CD4-positive, alpha-beta T cell treated with Interleukin-6 at 100 ng/mL for 8 hours (primary cell): Measurements from ENCODE around the gene PCDHB10.
"Not testable (repeated sequence)": the region's sequence is repeated elsewhere in the genome, so short reads cannot be mapped to it uniquely, and the experiment has no call there.

Experiments
- DNase-seq: peaks from one replicate; pipeline ENCODE4 v3.0.0-alpha.2; 2020; ENCODE audit warnings: mixed read lengths, low spot score

PCDHB10 gene

GRCh38 chr5:141188682-141189081 lies 3.5 kb upstream of the PCDHB10 start:
- not testable (repeated sequence) for DNase-seq

GRCh38 chr5:141189131-141189530 lies 3.0 kb upstream of the PCDHB10 start:
- DNase-seq = not testable (repeated sequence)

- not testable (repeated sequence) for DNase-seq
These were observed 2.2 kb downstream of the PCDHB10 start for GRCh38 chr5:141194332-141194731.

GRCh38 chr5:141196363-141196762 lies 4.2 kb downstream of the PCDHB10 start:
- DNase-seq = no peak

GRCh38 chr5:141199359-141200235 lies 7.4 kb downstream of the PCDHB10 start, which contains the start of gene PCDHB11:
TSS of gene PCDHB11 (plus strand) at chr5:141199627. CDS start at chr5:141199775, 148 bp downstream.
- DNase-seq = no peak

- DNase-seq = not testable (repeated sequence)
These were observed 9.0 kb downstream of the PCDHB10 start for GRCh38 chr5:141201126-141201525.

- DNase-seq = not testable (repeated sequence)
These were observed 9.5 kb downstream of the PCDHB10 start for GRCh38 chr5:141201646-141202045.

GRCh38 chr5:141208478-141208877 lies 16.3 kb downstream of the PCDHB10 start, which contains the start of gene PCDHB12:
TSS of gene PCDHB12 (plus strand) at chr5:141208719. CDS start at chr5:141208908, 189 bp downstream.
- DNase-seq = no peak

GRCh38 chr5:141210281-141210680 lies 18.1 kb downstream of the PCDHB10 start:
- DNase-seq = not testable (repeated sequence)

- not testable (repeated sequence) for DNase-seq
These were observed 18.7 kb downstream of the PCDHB10 start for GRCh38 chr5:141210849-141211248.

GRCh38 chr5:141213656-141214339 lies 21.6 kb downstream of the PCDHB10 start, which contains the start of gene PCDHB13:
TSS of gene PCDHB13 (plus strand) at chr5:141213919. CDS start at chr5:141214124, 205 bp downstream.
- not testable (repeated sequence) for DNase-seq

GRCh38 chr5:141214583-141214982 lies 22.4 kb downstream of the PCDHB10 start:
- not testable (repeated sequence) for DNase-seq

GRCh38 chr5:141215504-141215903 lies 23.4 kb downstream of the PCDHB10 start:
- DNase-seq = not testable (repeated sequence)

- DNase-seq = not testable (repeated sequence)
These were observed 23.9 kb downstream of the PCDHB10 start for GRCh38 chr5:141216035-141216434.

GRCh38 chr5:141223112-141223783 lies 31.1 kb downstream of the PCDHB10 start, which contains the start of gene PCDHB14:
TSS of gene PCDHB14 (plus strand) at chr5:141223343. CDS start at chr5:141223506, 163 bp downstream.
- DNase-seq = no peak

GRCh38 chr5:141224844-141225243 lies 32.7 kb downstream of the PCDHB10 start:
- not testable (repeated sequence) for DNase-seq

- DNase-seq = not testable (repeated sequence)
These were observed 33.3 kb downstream of the PCDHB10 start for GRCh38 chr5:141225421-141225820.

- DNase-seq = no peak
These were observed 42.0 kb downstream of the PCDHB10 start for GRCh38 chr5:141234109-141234667.

- DNase-seq = not testable (repeated sequence)
These were observed 43.8 kb downstream of the PCDHB10 start for GRCh38 chr5:141235922-141236321.

GRCh38 chr5:141236516-141237313 lies 44.6 kb downstream of the PCDHB10 start:
- DNase-seq = no peak

GRCh38 chr5:141241496-141241895 lies 49.3 kb downstream of the PCDHB10 start:
- no peak for DNase-seq
